Naive B cell (primary cell): ENCODE results near the gene ZNRF1. TPM values are rescaled to one million over a fixed set of nuclear protein-coding genes. Genes with fewer than 3 reads are reported as not detected.

Source experiments
- ATAC-seq, 2 donors: fragments of 150-1000 bp; cut with Tn5 transposase; 2 replicates each; pipeline ENCODE4 v1.10.0; 2021; ENCODE audit warnings: low read depth in 2 of 2, mild to moderate bottlenecking in 2 of 2, moderate library complexity in 2 of 2
- DNase-seq: peaks from one replicate; pipeline ENCODE4 v3.0.0; 2022
- H3K27ac Mint-ChIP-seq, 6 donors: one replicate each; pipeline ENCODE4 v1.8.0; 2020 to 2022; ENCODE audit warnings: mild to moderate bottlenecking in 6 of 6, mixed read lengths in 6 of 6, moderate library complexity in 5 of 6, inconsistent platforms in 2 of 6
- H3K27me3 Mint-ChIP-seq, 3 donors: one replicate each; pipeline ENCODE4 v1.8.0; 2021 to 2022; ENCODE audit warnings: mixed read lengths in 3 of 3, mild to moderate bottlenecking in 1 of 3
- H3K36me3 Mint-ChIP-seq, 2 donors: one replicate each; pipeline ENCODE4 v1.8.0; 2020 to 2022; ENCODE audit warnings: mixed read lengths in 2 of 2, inconsistent platforms in 1 of 2, mild to moderate bottlenecking in 1 of 2
- H3K4me1 Mint-ChIP-seq, 3 donors: one replicate each; pipeline ENCODE4 v1.8.0; 2020 to 2022; ENCODE audit warnings: mixed read lengths in 3 of 3, inconsistent platforms in 1 of 3, mild to moderate bottlenecking in 1 of 3, moderate library complexity in 1 of 3
- H3K4me3 Mint-ChIP-seq, 8 donors: one replicate each; pipeline ENCODE4 v1.8.0; 2020 to 2022; ENCODE audit warnings: mild to moderate bottlenecking in 8 of 8, mixed read lengths in 8 of 8, moderate library complexity in 8 of 8, inconsistent platforms in 2 of 8
- H3K9me3 Mint-ChIP-seq, 7 donors: one replicate each; pipeline ENCODE4 v1.8.0; 2020 to 2022; ENCODE audit warnings: mixed read lengths in 7 of 7, mild to moderate bottlenecking in 5 of 7, inconsistent platforms in 2 of 7, moderate library complexity in 1 of 7
- polyA plus RNA-seq, 6 donors: library from polyadenylated mRNA; unstranded; fragments of 300-500 nt; fragmentation: Illumina TruSeq; gene quantifications; one replicate each; pipeline ENCODE4 v1.2.3, GENCODE V29; 2021; ENCODE audit warnings: low read depth in 6 of 6

ZNRF1 gene
- polyA plus RNA-seq, 6 donors from 2014 or later: 1.1 TPM; not detected in 5

DNA sequence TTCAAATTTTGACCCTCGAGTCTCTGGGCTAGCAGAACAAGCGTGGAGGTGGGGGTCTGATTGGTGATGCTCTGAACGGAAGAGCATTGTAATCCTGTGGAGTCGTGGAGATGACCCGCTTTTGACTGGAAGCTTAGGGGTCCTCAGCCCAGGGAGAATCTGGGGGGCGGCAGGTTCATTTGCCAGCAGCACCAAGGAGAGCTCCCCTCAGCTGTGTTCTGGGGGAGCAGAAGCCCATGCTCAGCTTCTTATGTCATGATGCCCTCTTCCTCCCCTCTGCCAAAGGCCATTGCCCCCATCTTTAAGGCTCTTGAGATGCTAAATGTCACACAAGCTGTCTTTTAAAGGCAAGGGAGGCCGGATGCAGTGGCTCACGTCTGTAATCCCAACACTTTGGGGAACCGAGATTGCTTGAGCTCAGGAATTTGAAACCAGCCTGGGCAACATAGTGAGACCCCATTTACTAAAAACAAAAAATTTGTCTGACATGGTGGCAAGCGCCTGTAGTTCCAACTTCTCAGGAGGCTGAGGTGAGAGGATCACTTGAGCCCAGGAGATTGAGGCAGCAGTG, 98.5 kb downstream of the ZNRF1 start:
- H3K27ac Mint-ChIP-seq: no peak overlapping the region
- peaks cover 8 to 18% (median 17%) of the 10 kb centered on the region in 3 donors for H3K4me1 Mint-ChIP-seq

GRCh38 chr16:75097941-75098901, 99.4 kb downstream of the ZNRF1 start:
- Mint-ChIP-seq H3K27me3 (peaks cover 38 to 50% (median 49%) of the 10 kb centered on the region in 3 donors), H3K4me3 (no peak overlapping the region), H3K27ac (no peak overlapping the region), H3K36me3 (no peaks in the 10 kb centered on the region), H3K4me1 (peaks cover 8 to 18% (median 17%) of the 10 kb centered on the region in 3 donors), H3K9me3 (no peaks in the 10 kb centered on the region)
- ATAC-seq (peak; percentile 55 to 61), DNase-seq (no peak)

More for the DNA sequence above, 98.5 kb downstream of the ZNRF1 start:
- no peak overlapping the region for H3K4me3 Mint-ChIP-seq
- H3K9me3 Mint-ChIP-seq: no peaks in the 10 kb centered on the region
- no peaks in the 10 kb centered on the region for H3K36me3 Mint-ChIP-seq
- no peak for ATAC-seq
- no peak for DNase-seq
- H3K27me3 Mint-ChIP-seq: peaks cover 28 to 45% (median 40%) of the 10 kb centered on the region in 3 donors

GRCh38 chr16:75099075-75099667, 100.3 kb downstream of the ZNRF1 start:
- ATAC-seq (no peak), DNase-seq (no peak)
- Mint-ChIP-seq H3K4me1 (peaks cover 5 to 18% (median 17%) of the 10 kb centered on the region in 3 donors), H3K27ac (peak overlapping the region in 1 of 6 donors; percentile 34), H3K27me3 (peaks cover 45 to 55% (median 49%) of the 10 kb centered on the region in 3 donors), H3K4me3 (no peak overlapping the region), H3K9me3 (peaks cover 0 to 3% (median 3%) of the 10 kb centered on the region in 7 donors), H3K36me3 (peaks cover 3 to 4% of the 10 kb centered on the region in 2 donors)

DNA sequence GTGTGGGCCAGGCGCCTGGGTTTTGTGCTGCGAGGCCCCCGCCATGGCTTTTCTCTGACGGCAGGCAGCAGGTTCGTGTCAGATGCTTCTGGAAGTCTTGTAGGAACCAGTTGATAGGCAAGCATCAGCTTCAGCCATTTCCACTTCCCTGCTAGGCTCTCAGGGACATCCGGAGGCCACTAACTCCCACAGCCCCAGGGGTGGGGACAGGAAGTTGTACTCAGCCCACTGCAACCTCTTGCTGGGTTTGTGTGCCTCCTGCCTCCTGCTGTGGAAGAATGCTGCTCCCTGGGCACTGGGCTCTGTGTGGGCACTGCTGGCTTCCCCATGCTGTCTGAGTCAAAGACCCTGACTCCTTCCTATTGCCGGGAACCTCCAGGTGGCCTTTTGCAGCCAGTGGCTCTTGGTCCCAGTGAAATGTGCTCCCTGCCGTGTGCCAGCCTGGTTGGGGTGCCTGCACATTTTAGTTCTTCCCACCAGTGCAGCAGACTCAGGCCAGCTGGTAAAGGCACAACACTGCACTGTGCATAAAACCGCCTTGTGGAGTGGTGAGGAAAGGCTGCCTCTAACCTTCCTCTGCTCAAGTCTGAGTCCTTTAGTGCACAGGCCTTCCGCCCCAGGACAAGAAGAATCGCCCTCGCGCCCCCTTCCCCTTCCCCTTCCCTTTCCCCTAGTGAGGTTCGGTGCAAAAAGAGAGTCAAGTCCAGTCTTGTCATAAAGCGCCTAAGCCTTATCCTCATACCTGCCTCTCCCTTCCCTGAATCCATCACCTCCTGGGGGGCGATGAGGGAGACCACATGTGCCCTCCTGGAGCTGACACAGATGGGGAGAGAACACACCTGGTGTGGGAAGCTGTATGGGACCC, 101.1 kb downstream of the ZNRF1 start:
- DNase-seq (no peak), ATAC-seq (no peak)
- H3K27ac Mint-ChIP-seq: peak overlapping the region in 2 of 6 donors; percentile 25 to 42

GRCh38 chr16:75100603-75100990, 101.8 kb downstream of the ZNRF1 start:
- H3K9me3 Mint-ChIP-seq: peaks cover 0 to 7% (median 4%) of the 10 kb centered on the region in 7 donors
- ATAC-seq (no peak), DNase-seq (no peak)
- H3K27me3 Mint-ChIP-seq: peaks cover 48 to 63% (median 61%) of the 10 kb centered on the region in 3 donors
- peaks cover 10 to 29% (median 21%) of the 10 kb centered on the region in 3 donors for H3K4me1 Mint-ChIP-seq
- no peak overlapping the region for H3K27ac Mint-ChIP-seq
- peaks cover 6 to 10% of the 10 kb centered on the region in 2 donors for H3K36me3 Mint-ChIP-seq
- no peak overlapping the region for H3K4me3 Mint-ChIP-seq

More for the DNA sequence above, 101.1 kb downstream of the ZNRF1 start:
- Mint-ChIP-seq H3K9me3 (peaks cover 0 to 7% (median 4%) of the 10 kb centered on the region in 7 donors), H3K4me1 (peaks cover 5 to 23% (median 17%) of the 10 kb centered on the region in 3 donors), H3K36me3 (peaks cover 6 to 10% of the 10 kb centered on the region in 2 donors), H3K27me3 (peaks cover 48 to 57% (median 56%) of the 10 kb centered on the region in 3 donors), H3K4me3 (peak overlapping the region in 1 of 8 donors; percentile 33)

DNA sequence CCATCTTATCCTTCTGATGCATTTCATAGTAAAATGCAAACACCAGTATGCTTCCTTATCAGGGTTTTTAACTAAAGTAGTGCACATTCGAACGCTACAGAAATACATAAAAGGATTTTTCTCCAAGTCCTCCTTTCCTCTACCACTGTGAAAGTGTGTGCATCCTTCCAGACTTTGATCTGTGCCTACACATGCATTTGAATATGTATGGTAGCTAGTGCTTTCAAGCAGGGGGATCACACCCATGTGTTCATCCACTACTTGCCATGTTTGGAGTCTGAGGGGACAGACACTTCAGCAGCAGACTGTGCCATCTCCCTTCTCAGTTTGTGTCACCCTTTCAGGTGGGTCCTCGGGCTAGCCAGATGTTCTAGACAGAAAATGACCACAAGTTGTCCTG, 102.8 kb downstream of the ZNRF1 start:
- Mint-ChIP-seq H3K4me3 (no peak overlapping the region), H3K36me3 (peaks cover 6 to 10% of the 10 kb centered on the region in 2 donors), H3K4me1 (peaks cover 10 to 33% (median 24%) of the 10 kb centered on the region in 3 donors), H3K27ac (no peak overlapping the region), H3K27me3 (peaks cover 52 to 71% (median 64%) of the 10 kb centered on the region in 3 donors), H3K9me3 (peaks cover 0 to 7% (median 4%) of the 10 kb centered on the region in 7 donors)
- ATAC-seq: no peak
- no peak for DNase-seq

DNA sequence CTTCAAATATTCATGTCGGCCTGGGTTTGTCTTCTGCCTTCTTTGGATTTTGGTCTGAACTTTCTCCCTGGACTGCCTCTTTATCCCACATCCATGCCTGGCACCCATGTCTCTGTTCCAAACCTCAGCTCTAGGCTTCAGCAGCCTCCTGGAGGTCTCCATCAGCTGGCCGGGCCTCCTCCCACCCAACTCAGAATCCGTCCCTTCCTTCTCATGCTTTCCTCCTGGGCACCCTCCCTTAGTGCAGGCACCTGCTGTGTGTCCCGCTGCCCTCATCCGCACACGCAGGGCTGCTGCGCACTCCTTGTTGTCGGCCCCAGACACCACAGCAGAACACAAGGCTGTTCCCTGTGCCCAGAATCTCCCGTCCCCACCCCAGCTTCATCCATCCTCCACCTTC, 103.8 kb downstream of the ZNRF1 start:
- Mint-ChIP-seq H3K4me3 (no peak overlapping the region), H3K27ac (no peak overlapping the region), H3K4me1 (peaks cover 13 to 33% (median 24%) of the 10 kb centered on the region in 3 donors), H3K27me3 (peaks cover 61 to 73% (median 71%) of the 10 kb centered on the region in 3 donors), H3K9me3 (peaks cover 0 to 7% (median 4%) of the 10 kb centered on the region in 7 donors), H3K36me3 (peaks cover 6 to 10% of the 10 kb centered on the region in 2 donors)
- ATAC-seq (no peak), DNase-seq (no peak)

- Mint-ChIP-seq H3K4me1 (peaks cover 18 to 30% (median 30%) of the 10 kb centered on the region in 3 donors), H3K27ac (peak overlapping the region in 1 of 6 donors; percentile 39)
- no peak for ATAC-seq
Measured at GRCh38 chr16:75103994-75104393, 105.2 kb downstream of the ZNRF1 start.

GRCh38 chr16:75104836-75105235, 106.0 kb downstream of the ZNRF1 start:
- Mint-ChIP-seq H3K4me1 (peaks cover 27 to 32% (median 32%) of the 10 kb centered on the region in 3 donors), H3K27ac (no peak overlapping the region), H3K27me3 (peaks cover 77 to 84% (median 84%) of the 10 kb centered on the region in 3 donors), H3K36me3 (peaks cover 6 to 10% of the 10 kb centered on the region in 2 donors), H3K9me3 (peaks cover 0 to 7% (median 4%) of the 10 kb centered on the region in 7 donors), H3K4me3 (no peak overlapping the region)
- no peak for DNase-seq
- no peak for ATAC-seq

More at GRCh38 chr16:75103994-75104393, 105.2 kb downstream of the ZNRF1 start:
- no peak for DNase-seq
- peaks cover 74 to 80% (median 75%) of the 10 kb centered on the region in 3 donors for H3K27me3 Mint-ChIP-seq
- peaks cover 0 to 7% (median 4%) of the 10 kb centered on the region in 7 donors for H3K9me3 Mint-ChIP-seq
- no peak overlapping the region for H3K4me3 Mint-ChIP-seq
- peaks cover 6 to 10% of the 10 kb centered on the region in 2 donors for H3K36me3 Mint-ChIP-seq

DNA sequence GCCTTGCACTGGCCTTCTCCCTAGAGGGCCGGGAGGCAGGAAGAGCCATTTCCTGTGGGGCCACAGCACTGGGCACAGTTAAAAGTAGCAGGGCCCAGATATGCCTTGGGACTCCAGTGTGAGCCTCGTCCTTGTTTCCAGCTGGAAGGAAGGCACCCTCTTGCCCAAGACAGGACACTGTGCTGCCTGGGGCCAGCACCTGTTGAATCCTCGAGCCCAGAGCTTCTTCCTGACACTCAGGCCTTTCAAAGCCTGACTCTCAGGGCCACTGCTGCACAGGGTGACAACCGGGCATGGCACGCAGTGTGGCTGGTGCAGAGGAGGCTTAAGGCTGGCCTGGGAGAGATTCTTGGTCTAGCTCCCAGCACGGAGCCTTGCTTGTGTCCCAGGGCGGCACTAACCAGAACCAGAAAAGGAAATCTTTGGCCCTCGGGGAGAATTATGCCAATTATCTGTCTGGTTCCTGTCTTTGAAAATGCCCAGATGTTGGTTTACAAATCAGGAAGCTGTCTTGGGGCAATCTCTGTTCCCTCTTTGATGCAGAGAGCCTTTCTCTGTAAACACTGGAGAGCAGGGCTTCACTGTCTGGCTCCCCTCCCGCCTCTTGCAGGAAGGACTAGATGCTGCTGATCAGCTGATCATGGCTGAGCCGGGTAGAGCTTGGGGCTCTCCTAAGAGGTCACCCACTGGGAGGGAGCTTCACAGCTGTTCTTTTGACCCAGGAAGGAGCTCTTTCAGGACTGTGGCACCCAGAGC, 106.7 kb downstream of the ZNRF1 start:
- Mint-ChIP-seq H3K36me3 (peaks cover 6 to 10% of the 10 kb centered on the region in 2 donors), H3K4me1 (peaks cover 28 to 33% (median 32%) of the 10 kb centered on the region in 3 donors), H3K4me3 (no peak overlapping the region), H3K27ac (peak overlapping the region in 1 of 6 donors; percentile 15), H3K27me3 (peaks cover 82 to 90% (median 84%) of the 10 kb centered on the region in 3 donors), H3K9me3 (peaks cover 0 to 7% (median 4%) of the 10 kb centered on the region in 7 donors)
- peak; percentile 22 to 48 for ATAC-seq
- no peak for DNase-seq

GRCh38 chr16:75106351-75107274, 107.8 kb downstream of the ZNRF1 start:
- Mint-ChIP-seq H3K4me1 (peaks cover 33 to 45% (median 43%) of the 10 kb centered on the region in 3 donors), H3K27ac (no peak overlapping the region), H3K9me3 (peaks cover 0 to 7% (median 4%) of the 10 kb centered on the region in 7 donors), H3K27me3 (peaks cover 84 to 97% (median 91%) of the 10 kb centered on the region in 3 donors), H3K4me3 (no peak overlapping the region), H3K36me3 (peaks cover 6 to 10% of the 10 kb centered on the region in 2 donors)
- no peak for DNase-seq
- no peak for ATAC-seq
